Skeletal muscle cell (primary cell): Measurements from ENCODE around the gene MZT2A.
"Not testable (repeated sequence)": the region's sequence is repeated elsewhere in the genome, so short reads cannot be mapped to it uniquely, and the experiment has no call there.

ENCODE experiments used
- DNase-seq: peaks from one replicate; pipeline ENCODE4 v3.0.0-alpha.2; 2010; ENCODE audit warnings: low read depth
- H3K4me3 ChIP-seq: 2 replicates; pipeline ENCODE4 v1.5.1; 2011; ENCODE audit warnings: low read depth, mild to moderate bottlenecking, control low read depth, low read length, moderate library complexity

MZT2A gene, protein sequence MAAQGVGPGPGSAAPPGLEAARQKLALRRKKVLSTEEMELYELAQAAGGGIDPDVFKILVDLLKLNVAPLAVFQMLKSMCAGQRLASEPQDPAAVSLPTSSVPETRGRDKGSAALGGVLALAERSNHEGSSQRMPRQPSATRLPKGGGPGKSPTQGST

GRCh38 chr2:131492015-131492417 lies at the start of gene MZT2A:
MZT2A (minus strand) TSS chr2:131492397; CDS start chr2:131492376, 21 bp downstream.
- peak within 1 kb of the TSS; percentile 88 for H3K4me3 ChIP-seq
- not testable (repeated sequence) for DNase-seq

DNA sequence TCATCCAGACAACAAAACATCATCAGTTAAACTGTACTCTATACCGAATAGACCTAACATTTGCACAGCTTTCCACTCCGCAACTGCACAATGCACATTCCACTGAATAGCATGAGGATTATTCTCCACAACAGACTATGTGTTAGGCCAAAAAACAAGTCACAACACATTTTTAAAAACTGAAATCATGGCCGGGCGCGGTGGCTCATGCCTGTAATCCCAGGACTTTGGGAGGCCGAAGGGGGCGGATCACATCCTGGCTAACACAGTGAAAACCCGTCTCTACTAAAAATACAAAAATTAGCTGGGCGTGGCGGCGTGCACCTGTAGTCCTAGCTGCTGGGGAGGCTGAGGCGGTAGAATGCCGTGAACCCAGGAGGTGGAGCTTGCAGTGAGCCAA lies 46.7 kb upstream of the MZT2A start:
- not testable (repeated sequence) for DNase-seq, H3K4me3 ChIP-seq

- H3K4me3 ChIP-seq, DNase-seq: not testable (repeated sequence)
These were observed 44.6 kb upstream of the MZT2A start for GRCh38 chr2:131536841-131537240.

- not testable (repeated sequence) for DNase-seq
These were observed 44.0 kb upstream of the MZT2A start for GRCh38 chr2:131535951-131536826.

GRCh38 chr2:131535526-131535925 lies 43.3 kb upstream of the MZT2A start:
- H3K4me3 ChIP-seq, result no peak overlapping the region
- no peak for DNase-seq

More at GRCh38 chr2:131535951-131536826, 44.0 kb upstream of the MZT2A start:
- not testable (repeated sequence) for H3K4me3 ChIP-seq

- not testable (repeated sequence) for H3K4me3 ChIP-seq, DNase-seq
These were observed 42.8 kb upstream of the MZT2A start for GRCh38 chr2:131534965-131535364.

GRCh38 chr2:131534317-131534672 lies 42.1 kb upstream of the MZT2A start:
- not testable (repeated sequence) for H3K4me3 ChIP-seq, DNase-seq

GRCh38 chr2:131533609-131534316 lies 41.6 kb upstream of the MZT2A start:
- not testable (repeated sequence) for DNase-seq, H3K4me3 ChIP-seq

DNA sequence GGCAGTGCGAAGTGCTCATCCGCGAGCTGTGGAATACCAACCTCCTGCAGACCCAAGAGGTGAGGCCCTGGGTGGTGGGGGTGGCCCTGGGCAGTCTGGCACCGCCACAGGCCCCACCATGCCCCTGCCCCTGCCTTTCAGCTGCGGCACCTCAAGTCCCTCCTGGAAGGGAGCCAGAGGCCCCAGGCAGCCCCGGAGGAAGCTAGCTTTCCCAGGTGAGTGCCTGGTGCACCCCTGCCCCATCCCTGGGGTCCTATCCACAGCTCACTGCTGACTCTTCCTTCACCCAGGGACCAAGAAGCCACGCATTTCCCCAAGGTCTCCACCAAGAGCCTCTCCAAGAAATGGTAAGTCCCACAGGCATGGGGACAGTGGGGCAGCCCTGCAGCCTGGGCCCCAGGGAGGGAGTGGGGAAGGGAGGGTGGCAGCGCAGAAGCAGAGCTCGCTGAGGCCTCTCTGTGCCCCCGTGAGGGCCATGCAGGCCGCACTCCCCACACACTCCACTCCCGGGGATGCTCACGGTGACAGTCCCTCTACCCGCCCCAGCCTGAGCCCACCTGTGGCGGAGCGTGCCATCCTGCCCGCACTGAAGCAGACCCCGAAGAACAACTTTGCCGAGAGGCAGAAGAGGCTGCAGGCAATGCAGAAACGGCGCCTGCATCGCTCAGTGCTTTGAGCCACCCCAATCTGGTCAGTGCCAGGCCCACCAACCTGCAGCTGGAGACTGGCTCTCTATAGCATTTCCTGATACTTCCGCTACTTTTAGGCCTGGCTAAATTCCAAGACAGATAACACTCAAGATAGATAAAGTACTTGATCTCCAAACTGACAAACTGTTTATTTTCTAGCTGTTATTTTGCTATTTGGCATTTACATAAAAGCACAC lies 40.8 kb upstream of the MZT2A start:
- not testable (repeated sequence) for DNase-seq, H3K4me3 ChIP-seq

DNA sequence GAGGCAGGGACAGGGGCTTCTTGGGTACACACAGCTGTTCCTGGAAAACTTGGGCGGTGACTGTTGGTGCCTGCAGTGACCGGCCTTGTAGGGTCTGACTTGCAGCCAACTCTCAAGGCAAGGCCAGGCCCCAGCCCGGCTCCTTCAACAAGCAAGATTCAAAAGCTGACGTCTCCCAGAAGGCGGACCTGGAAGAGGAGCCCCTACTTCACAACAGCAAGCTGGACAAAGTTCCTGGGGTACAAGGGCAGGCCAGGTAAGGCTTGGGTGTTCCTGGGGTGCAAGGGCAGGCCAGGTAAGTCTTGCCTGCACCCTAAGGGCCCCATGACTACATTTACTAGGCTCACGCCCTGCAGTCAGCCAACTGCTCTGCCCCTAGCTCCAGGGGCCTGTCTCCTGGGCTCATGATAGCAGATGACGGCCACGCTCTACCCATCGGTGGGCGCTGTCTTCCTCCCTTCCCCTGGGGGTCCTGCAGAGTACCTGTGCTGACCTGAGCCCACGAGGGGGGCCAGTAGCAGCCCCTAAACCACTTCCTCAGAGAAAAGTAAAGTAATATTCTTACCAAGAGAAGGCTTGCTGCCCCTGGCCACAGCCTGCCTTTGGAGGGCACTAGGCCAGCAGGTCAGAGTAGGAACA lies 39.5 kb upstream of the MZT2A start:
- not testable (repeated sequence) for DNase-seq, H3K4me3 ChIP-seq

DNA sequence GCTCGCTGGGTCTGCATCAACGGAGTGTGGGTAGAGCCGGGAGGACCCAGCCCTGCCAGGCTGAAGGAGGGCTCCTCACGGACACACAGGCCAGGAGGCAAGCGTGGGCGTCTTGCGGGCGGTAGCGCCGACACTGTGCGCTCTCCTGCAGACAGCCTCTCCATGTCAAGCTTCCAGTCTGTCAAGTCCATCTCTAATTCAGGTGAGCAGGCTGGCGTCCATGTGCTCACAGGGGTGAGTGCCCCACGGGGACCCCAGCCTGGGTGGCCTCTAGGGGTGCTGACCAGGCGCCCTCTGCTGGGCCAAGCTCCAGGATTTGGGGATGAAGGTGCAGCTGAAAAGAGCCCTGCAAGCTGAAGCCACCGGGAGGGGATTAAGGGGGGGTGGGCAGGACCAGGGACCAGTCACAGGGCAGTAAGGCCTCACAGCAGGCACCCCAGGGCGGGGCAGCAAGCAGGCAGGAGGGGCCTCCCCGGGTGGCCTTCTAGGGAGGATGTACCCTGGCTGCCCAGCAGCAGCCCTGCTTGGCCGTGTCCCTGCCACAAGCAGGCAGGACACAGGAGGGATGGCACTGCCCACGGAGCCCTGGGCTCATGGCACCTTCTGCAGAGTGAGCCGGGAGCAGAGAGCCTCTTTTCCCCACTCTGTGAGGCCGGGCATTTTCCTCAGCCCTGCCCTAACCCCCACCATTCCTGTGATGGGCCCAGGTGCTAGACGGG lies 38.6 kb upstream of the MZT2A start:
- H3K4me3 ChIP-seq, DNase-seq: not testable (repeated sequence)

- DNase-seq, H3K4me3 ChIP-seq: not testable (repeated sequence)
These were observed 37.8 kb upstream of the MZT2A start for GRCh38 chr2:131529864-131530445.

DNA sequence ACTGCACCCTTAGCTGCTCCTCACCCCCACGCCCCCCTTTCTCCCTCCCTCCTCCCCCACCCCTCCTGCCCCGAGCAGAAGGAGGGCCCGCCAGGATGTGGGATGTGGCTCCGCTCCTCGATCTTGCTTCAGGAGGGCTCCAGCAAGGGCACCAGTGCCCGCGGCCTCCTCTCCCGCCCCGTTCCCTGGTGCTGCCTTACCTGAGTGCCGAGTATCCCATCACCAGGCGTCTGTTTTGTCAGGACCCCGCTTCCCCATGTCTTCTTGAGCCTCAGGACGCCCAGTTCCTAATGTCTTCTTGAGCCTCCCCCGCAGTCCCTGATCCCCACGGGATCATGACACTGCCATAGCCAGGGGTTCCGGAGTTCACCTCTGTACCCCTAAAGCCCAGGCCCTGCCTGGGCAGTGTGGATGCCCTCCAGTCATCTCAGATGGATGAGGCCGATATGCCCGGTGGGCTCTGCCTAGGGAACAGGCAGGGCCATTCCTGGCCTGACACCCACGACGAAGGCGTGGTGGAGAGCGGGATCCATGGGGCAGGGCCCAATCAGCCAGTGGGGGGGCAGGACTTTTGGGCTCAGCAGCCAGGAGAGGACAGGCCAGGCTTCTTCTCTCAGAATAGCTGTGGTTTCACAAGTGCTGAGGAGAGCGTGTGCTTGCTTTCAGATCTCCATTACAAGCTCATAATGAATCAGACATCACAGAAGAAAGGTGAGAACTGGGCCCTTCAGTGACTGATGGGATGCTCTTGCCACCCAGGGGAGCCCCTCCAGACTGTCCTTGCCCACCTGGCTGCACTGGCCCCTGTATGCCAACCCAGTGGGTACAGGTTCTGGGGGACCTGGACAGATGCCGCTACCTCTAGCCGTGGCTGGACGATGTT lies 37.0 kb upstream of the MZT2A start:
- not testable (repeated sequence) for DNase-seq
- peak overlapping the region; percentile 2 for H3K4me3 ChIP-seq

GRCh38 chr2:131527131-131528001 lies 35.2 kb upstream of the MZT2A start, which contains the start of gene CCDC74A:
CCDC74A (plus strand) TSS chr2:131527888; CDS start chr2:131527971, 83 bp downstream.
- DNase-seq, result not testable (repeated sequence)
- peak within 1 kb of the TSS; percentile 41 for H3K4me3 ChIP-seq

DNA sequence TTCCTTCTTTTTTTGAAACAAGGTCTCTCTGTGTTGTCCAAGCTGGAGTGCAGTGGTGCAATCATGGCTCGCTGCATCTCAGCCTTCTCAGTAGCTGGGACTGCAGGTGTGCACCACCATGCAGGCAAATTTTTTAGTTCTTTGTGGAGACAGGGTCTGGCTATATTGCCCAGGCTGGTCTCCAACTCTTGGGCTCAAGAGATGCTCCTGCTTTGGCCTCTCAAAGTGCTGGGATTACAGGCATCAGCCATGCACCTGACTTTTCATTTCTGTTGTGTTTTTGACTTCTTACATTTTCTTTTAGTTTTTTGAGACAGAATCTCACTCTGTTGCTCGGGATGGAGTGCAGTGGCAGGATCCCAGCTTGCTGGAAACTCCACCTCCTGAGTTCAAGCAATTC lies 33.1 kb upstream of the MZT2A start:
- H3K4me3 ChIP-seq, DNase-seq: not testable (repeated sequence)
